Astrocyte of the cerebellum (primary cell): Measurements from ENCODE around the gene VEGFB.
A peak's percentile ranks its signal among the peaks of the same experiment; 100 is the strongest.

Experiments
- DNase-seq: peaks from one replicate; pipeline ENCODE4 v3.0.0-alpha.2; 2011; ENCODE audit warnings: low read depth
- H3K4me3 ChIP-seq: 2 replicates; pipeline ENCODE4 v1.5.1; 2011; ENCODE audit warnings: mild to moderate bottlenecking, low read depth, low read length, moderate library complexity
- in situ Hi-C: cut with HindIII; loops from 2 replicates; pipeline ENCODE4 v1.10.0; 2017; ENCODE audit warnings: low sequenced_read_pairs
- TF ChIP-seq, protein P1 (sequence below): IDR thresholded peaks from 2 replicates; pipeline ENCODE4 v1.5.1; 2012; ENCODE audit warnings: low read length, low read depth, moderate library complexity, mild to moderate bottlenecking; ENCODE audit errors: missing control alignments

Gene VEGFB

DNA sequence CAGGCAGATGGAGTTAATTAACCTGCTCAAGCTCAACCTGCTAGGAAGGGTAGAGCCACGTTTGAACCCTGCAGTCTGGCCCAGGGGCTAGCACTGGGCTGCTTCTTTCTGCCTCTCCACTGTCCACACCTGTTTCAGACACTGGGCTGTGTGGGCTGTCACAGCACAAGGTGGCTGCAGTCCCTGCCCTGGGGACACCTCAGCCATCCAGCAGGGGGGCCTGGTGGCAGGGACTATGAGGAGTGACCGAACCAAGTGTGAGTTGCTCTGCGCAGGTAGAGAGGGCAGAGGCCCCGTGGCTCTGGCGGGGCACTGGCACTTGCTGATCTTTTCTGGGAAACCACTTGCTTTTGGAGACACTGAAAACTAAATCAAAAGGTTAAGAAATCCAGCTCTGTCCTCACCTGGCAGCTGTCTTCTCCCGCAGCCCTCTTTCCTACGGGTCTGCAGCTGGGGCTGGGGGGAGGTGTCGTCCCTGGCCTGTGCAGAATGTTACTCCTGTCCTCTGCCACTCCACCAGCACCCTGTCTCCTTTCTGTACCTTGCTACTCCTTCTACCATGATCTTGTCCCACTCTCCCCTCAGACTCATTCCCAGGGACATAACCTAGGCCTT, 44.3 kb downstream of the VEGFB start:
- H3K4me3 ChIP-seq: no peak overlapping the region
- in situ Hi-C loops: loop anchor here (10.0 kb wide), 1 partner anchor 74 kb away; the partner anchor contains the start of gene FERMT3
- TF ChIP-seq, protein P1, sequence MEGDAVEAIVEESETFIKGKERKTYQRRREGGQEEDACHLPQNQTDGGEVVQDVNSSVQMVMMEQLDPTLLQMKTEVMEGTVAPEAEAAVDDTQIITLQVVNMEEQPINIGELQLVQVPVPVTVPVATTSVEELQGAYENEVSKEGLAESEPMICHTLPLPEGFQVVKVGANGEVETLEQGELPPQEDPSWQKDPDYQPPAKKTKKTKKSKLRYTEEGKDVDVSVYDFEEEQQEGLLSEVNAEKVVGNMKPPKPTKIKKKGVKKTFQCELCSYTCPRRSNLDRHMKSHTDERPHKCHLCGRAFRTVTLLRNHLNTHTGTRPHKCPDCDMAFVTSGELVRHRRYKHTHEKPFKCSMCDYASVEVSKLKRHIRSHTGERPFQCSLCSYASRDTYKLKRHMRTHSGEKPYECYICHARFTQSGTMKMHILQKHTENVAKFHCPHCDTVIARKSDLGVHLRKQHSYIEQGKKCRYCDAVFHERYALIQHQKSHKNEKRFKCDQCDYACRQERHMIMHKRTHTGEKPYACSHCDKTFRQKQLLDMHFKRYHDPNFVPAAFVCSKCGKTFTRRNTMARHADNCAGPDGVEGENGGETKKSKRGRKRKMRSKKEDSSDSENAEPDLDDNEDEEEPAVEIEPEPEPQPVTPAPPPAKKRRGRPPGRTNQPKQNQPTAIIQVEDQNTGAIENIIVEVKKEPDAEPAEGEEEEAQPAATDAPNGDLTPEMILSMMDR: no peak
- no peak for DNase-seq

DNA sequence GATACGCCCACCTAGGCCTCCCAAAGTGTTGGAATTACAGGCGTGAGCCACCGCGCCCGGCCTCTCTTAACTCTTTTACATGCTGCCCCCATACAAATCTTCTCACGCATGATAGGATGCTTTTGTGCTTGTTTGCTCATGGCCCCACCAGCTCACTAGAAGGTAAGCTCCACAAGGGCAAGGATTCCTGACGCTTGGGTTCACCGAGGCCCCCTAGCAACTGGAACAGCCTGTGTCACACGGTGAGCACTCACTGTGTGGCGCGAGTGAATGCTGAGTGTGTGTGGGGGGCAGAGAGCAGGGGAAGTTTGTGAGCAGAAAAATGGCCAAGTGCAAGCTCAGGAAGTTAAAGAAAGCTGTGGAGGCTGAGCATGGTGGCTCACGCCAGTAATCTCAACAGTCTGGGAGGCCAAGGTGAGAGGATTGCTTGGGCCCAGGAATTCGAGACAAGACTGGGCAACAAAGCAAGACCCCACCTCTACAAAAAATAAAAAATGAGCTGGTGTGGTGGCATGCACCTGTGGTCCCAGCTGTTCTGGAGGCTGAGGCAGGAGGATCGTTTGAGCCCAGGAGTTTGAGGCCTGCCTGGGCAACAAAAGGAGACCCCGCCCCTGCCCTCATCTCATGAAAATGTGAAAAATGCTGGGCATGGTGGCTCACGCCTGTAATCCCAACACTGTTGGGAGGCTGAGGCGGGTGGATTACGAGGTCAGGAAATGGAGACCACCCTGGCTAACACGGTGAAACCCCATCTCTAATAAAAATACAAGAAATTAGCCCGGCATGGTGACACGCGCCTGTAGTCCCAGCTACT, 47.8 kb downstream of the VEGFB start:
- TF ChIP-seq, protein P1: no peak
- in situ Hi-C loops: no loop called here
- H3K4me3 ChIP-seq: no peak overlapping the region
- no peak for DNase-seq

- TF ChIP-seq, protein P1: no peak
- no peak overlapping the region for H3K4me3 ChIP-seq
- no peak for DNase-seq
- in situ Hi-C loops: no loop called here
Observed at GRCh38 chr11:64283092-64283491, 48.7 kb downstream of the VEGFB start.

- DNase-seq: peak; percentile 70
- H3K4me3 ChIP-seq: peak within 1 kb of the TSS; percentile 74
- TF ChIP-seq, protein P1: no peak
- in situ Hi-C loops: no loop called here
Observed at GRCh38 chr11:64284048-64284961, 49.9 kb downstream of the VEGFB start, which contains the start of gene BAD. Gene BAD (minus strand): TSS chr11:64284665. CDS start chr11:64284368, 297 bp downstream.

DNA sequence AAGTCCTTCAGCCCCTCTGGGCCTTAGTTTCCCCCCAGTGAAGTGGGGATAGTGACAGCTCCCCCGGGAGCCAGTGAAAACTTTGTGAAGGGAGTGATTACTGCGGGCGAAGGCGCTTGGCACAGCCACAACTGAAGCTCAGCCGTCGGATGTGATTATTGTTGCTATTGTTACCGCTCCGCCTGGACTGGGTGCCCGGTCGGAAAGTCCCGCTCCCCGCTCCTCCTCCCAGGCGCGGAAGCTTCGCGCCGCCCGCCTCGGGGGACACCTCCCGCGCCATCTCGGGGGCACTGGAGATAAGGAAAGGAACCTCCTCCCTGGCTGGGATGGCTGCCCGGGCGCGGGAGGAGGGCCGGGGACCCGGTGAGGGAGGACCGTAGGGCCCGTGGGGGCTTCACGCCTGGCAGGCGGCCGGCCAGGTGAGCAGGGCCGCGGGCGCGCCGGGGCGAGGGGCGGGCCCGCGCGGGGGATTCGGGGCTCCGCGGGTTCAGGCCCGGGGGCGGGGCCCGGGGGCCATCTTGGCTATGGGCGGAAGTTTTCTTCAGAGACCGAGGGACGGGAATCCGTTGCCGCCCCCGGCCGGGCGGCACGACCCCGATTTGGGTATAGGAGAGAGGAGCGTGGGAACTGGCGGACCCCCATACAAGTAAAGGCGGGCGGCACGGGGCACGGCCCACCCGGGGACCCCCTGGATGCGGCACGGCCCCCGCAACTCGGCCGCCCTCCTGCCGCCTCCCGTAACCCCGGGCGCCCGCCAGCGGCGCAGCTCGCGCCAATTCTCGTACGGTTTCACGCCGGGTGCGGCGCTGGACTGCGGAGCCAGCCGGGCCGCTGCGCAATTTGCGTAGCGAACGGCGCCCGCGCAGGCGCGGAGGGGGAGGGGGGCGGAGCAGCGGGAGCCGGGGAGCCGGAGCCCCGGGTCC, 50.8 kb downstream of the VEGFB start, which contains the start of gene GPR137:
Gene GPR137 (plus strand): TSS at position 887 of the 923 bp plus-strand sequence. CDS start 677 bp downstream, outside the sequence.
- DNase-seq: no peak
- in situ Hi-C loops: no loop called here
- H3K4me3 ChIP-seq: peak within 1 kb of the TSS; percentile 74
- TF ChIP-seq, protein P1: no peak
